ENCODE results near the gene XRRA1. TPM values are rescaled to one million over a fixed set of nuclear protein-coding genes. Genes with fewer than 3 reads are reported as not detected.
A peak's percentile ranks its signal among the peaks of the same experiment; 100 is the strongest.

XRRA1 gene
- total RNA-seq, 2 donors from 2014 or later: 7.2 to 9.0 TPM

DNA sequence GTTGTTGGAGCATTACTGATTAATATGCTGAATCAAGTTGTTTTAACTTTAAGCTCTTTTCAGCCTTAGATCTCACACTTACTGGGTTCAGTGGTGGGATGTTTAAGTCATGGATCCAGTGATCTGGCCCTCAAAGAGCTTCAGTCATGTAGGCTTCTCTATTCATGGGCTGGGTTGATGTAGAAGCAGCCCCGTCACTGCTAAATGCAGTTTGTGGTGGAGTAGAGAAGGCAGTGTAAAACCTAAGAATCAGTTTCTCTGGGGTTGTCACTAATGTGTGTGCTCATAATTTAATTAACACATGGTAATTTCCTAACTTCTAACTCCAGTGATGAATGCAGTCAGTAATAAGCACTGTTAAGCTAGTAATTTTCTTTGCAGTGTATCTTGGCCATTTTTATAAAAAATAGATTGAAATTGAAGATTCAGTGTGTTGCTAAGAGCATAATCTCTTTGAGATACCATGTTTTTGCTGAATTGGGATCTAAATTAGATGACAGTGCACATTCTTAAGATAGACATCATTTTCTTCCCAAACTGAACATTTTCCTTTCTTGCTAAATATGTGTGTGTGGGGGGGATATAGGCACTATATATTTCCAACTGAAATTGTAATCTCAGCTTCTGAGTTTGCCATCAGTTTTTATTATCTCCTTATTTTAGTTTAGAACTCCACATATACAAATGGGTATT, 9.2 kb upstream of the XRRA1 start:
- H3K9me3 ChIP-seq (ENCODE audit: control insufficient read depth, low read length): peaks cover 5% of the 10 kb centered on the region
- H3K27me3 Mint-ChIP-seq (ENCODE audit: insufficient read depth): no peaks in the 10 kb centered on the region
- H3K9ac ChIP-seq (ENCODE audit: extremely low read depth, low read length, poor library complexity, severe bottlenecking): no peak overlapping the region
- no peak overlapping the region for H3K4me3 Mint-ChIP-seq
- TF ChIP-seq CTCF (conservative IDR thresholded peaks at IDR 0.05): no peak
- H3K36me3 ChIP-seq (ENCODE audit: control insufficient read depth, insufficient read depth, low read length): peaks cover 25% of the 10 kb centered on the region
- no peaks in the 10 kb centered on the region for H3K4me1 ChIP-seq (ENCODE audit: control insufficient read depth, insufficient read depth, low read length)
- H3K4me3 ChIP-seq (ENCODE audit: low read length): no peak overlapping the region
- no peak overlapping the region for H3K27ac ChIP-seq (ENCODE audit: low read depth, low read length)
- no peak for DNase-seq
- H3K9me3 Mint-ChIP-seq: no peaks in the 10 kb centered on the region
- H3K4me1 Mint-ChIP-seq: peaks cover 25% of the 10 kb centered on the region
- WGBS, 2 experiments (ENCODE audit: insufficient coverage in 1 of 2, insufficient read length in 1 of 2): 90% methylated on average over 1 of the region's 1 CpG; no CpG with 5 or more reads in 1 of the 2 experiments
- H3K36me3 Mint-ChIP-seq (ENCODE audit: low read depth): peaks cover 18% of the 10 kb centered on the region
- H3K27me3 ChIP-seq (ENCODE audit: control insufficient read depth, insufficient read depth, low read length, poor library complexity, severe bottlenecking): no peaks in the 10 kb centered on the region
- H3K27ac Mint-ChIP-seq: no peak overlapping the region

- peaks cover 11% of the 10 kb centered on the region for H3K4me1 Mint-ChIP-seq
- WGBS, 2 experiments (ENCODE audit: insufficient coverage in 1 of 2, insufficient read length in 1 of 2): 93 to 95% methylated on average over 3 to 4 of the region's 4 CpGs
- no peaks in the 10 kb centered on the region for H3K9me3 Mint-ChIP-seq
These were observed 7.6 kb upstream of the XRRA1 start for GRCh38 chr11:74956397-74957015.

DNA sequence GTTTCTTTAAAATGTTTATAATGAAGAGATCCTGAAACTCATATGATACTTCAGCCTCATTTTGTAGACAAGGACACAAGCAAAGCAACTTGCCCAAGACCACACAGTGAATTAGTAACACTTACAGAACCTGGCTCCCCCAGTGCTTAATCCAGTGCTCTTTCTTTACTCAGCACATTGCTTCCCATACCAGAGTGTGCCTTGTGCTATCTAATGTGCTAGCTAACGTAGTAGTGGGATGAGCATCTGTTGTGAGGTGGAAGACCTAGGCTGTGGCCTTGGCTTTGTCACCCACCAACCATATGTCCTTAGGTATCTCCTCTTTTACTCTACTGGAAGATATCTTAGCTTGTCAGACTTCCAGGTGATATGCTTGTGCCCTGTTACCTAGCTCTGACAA, 5.3 kb upstream of the XRRA1 start:
- peaks cover 5% of the 10 kb centered on the region for H3K9me3 ChIP-seq (ENCODE audit: control insufficient read depth, low read length)
- H3K27ac Mint-ChIP-seq: no peak overlapping the region
- no peak overlapping the region for H3K27ac ChIP-seq (ENCODE audit: low read depth, low read length)
- no peak overlapping the region for H3K4me3 Mint-ChIP-seq
- WGBS, 2 experiments (ENCODE audit: insufficient coverage in 1 of 2, insufficient read length in 1 of 2): 100% methylated on average over 1 of the region's 1 CpG; no CpG with 5 or more reads in 1 of the 2 experiments
- no peaks in the 10 kb centered on the region for H3K9me3 Mint-ChIP-seq
- no peaks in the 10 kb centered on the region for H3K27me3 Mint-ChIP-seq (ENCODE audit: insufficient read depth)
- no peak overlapping the region for H3K9ac ChIP-seq (ENCODE audit: extremely low read depth, low read length, poor library complexity, severe bottlenecking)
- no peaks in the 10 kb centered on the region for H3K27me3 ChIP-seq (ENCODE audit: control insufficient read depth, insufficient read depth, low read length, poor library complexity, severe bottlenecking)
- no peak for DNase-seq
- H3K4me1 Mint-ChIP-seq: peaks cover 21% of the 10 kb centered on the region
- no peaks in the 10 kb centered on the region for H3K4me1 ChIP-seq (ENCODE audit: control insufficient read depth, insufficient read depth, low read length)
- no peak overlapping the region for H3K4me3 ChIP-seq (ENCODE audit: low read length)
- peaks cover 40% of the 10 kb centered on the region for H3K36me3 ChIP-seq (ENCODE audit: control insufficient read depth, insufficient read depth, low read length)
- no peak for TF ChIP-seq CTCF (conservative IDR thresholded peaks at IDR 0.05)
- H3K36me3 Mint-ChIP-seq (ENCODE audit: low read depth): peaks cover 27% of the 10 kb centered on the region

More at GRCh38 chr11:74956397-74957015, 7.6 kb upstream of the XRRA1 start:
- H3K4me3 ChIP-seq (ENCODE audit: low read length): no peak overlapping the region
- H3K36me3 Mint-ChIP-seq (ENCODE audit: low read depth): peaks cover 27% of the 10 kb centered on the region
- no peaks in the 10 kb centered on the region for H3K27me3 Mint-ChIP-seq (ENCODE audit: insufficient read depth)
- H3K27ac ChIP-seq (ENCODE audit: low read depth, low read length): no peak overlapping the region
- H3K27me3 ChIP-seq (ENCODE audit: control insufficient read depth, insufficient read depth, low read length, poor library complexity, severe bottlenecking): no peaks in the 10 kb centered on the region
- H3K36me3 ChIP-seq (ENCODE audit: control insufficient read depth, insufficient read depth, low read length): peaks cover 31% of the 10 kb centered on the region
- no peak overlapping the region for H3K9ac ChIP-seq (ENCODE audit: extremely low read depth, low read length, poor library complexity, severe bottlenecking)
- no peak for DNase-seq
- TF ChIP-seq CTCF (conservative IDR thresholded peaks at IDR 0.05): no peak
- H3K4me3 Mint-ChIP-seq: no peak overlapping the region
- no peaks in the 10 kb centered on the region for H3K4me1 ChIP-seq (ENCODE audit: control insufficient read depth, insufficient read depth, low read length)
- peaks cover 5% of the 10 kb centered on the region for H3K9me3 ChIP-seq (ENCODE audit: control insufficient read depth, low read length)
- H3K27ac Mint-ChIP-seq: peak overlapping the region; percentile 4
